Right kidney (tissue), 1 donor: Measurements from ENCODE around the gene VWA8.
"Not testable (repeated sequence)": the region's sequence is repeated elsewhere in the genome, so short reads cannot be mapped to it uniquely, and the experiment has no call there.

Source experiments
- DNase-seq: peaks from one replicate; pipeline ENCODE4 v3.0.0-alpha.2; 2016

Gene VWA8

GRCh38 chr13:41641429-41641828 lies 319.5 kb downstream of the VWA8 start:
- DNase-seq = no peak

GRCh38 chr13:41639955-41640780 lies 320.7 kb downstream of the VWA8 start:
- DNase-seq = peak; percentile 29

GRCh38 chr13:41639237-41639904 lies 321.5 kb downstream of the VWA8 start:
- DNase-seq = no peak

DNA sequence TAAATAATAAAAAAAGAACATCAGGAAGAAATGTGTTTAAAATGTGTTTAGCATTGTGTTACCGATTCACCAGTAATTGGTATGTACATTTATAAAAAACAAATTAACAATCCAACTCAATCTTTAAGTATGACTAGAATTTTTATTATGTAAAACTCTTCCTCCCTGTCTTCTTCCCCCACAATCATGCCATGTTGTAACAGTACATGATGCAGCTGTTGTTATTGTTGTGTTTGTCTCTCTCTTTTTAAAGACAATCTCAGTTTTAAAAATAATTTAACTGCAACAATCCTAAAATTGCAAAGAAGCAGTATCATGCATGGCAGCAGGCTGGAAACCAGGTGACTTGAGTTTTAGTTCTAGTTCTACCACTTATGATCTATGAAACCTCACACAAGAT lies 323.3 kb downstream of the VWA8 start:
- DNase-seq = no peak

- not testable (repeated sequence) for DNase-seq
Observed at GRCh38 chr13:41637032-41637431, 323.9 kb downstream of the VWA8 start.

GRCh38 chr13:41636590-41636989 lies 324.3 kb downstream of the VWA8 start:
- DNase-seq = not testable (repeated sequence)

DNA sequence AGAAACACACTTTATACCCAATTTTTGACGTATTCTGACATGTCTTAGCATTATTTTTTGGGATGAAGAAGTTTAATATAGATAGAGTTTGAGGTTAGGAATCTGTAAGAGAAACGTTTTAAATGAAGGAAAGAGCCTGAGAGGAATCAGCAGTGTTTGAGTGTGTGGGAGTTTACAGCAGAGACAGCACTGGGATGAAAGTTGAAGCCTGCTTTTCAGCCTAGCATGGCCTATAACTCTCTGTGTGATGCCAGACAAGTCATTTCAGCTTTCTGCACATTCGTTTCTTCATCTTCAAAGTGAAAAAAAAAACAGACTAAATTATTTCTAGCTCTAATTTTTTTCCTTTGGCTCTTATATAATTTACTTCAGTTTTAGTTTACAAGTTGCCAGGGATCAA lies 326.5 kb downstream of the VWA8 start:
- no peak for DNase-seq

GRCh38 chr13:41633776-41634175 lies 327.1 kb downstream of the VWA8 start:
- DNase-seq = no peak

GRCh38 chr13:41631296-41631965 lies 329.5 kb downstream of the VWA8 start:
- DNase-seq = no peak

- no peak for DNase-seq
Observed at GRCh38 chr13:41627425-41627824, 333.5 kb downstream of the VWA8 start.

DNA sequence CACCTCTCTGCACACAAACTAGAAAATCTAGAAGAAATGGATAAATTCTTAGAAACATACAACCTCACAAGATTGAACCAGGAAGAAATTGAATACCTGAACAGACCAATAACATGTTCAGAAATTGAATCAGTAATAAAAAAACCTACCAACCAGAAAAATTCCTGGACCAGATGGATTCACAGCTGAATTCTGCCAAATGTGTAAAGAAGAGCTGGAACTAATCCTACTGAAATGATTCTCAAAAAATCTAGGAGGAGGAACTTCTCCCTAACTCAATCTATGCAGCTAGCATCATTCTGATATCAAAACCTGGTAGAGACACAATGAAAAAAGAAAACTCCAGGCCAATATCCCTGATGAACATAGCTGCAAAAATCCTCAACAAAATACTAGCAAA lies 336.9 kb downstream of the VWA8 start:
- DNase-seq = no peak

- DNase-seq = no peak
Observed at GRCh38 chr13:41622432-41623429, 338.2 kb downstream of the VWA8 start.

DNA sequence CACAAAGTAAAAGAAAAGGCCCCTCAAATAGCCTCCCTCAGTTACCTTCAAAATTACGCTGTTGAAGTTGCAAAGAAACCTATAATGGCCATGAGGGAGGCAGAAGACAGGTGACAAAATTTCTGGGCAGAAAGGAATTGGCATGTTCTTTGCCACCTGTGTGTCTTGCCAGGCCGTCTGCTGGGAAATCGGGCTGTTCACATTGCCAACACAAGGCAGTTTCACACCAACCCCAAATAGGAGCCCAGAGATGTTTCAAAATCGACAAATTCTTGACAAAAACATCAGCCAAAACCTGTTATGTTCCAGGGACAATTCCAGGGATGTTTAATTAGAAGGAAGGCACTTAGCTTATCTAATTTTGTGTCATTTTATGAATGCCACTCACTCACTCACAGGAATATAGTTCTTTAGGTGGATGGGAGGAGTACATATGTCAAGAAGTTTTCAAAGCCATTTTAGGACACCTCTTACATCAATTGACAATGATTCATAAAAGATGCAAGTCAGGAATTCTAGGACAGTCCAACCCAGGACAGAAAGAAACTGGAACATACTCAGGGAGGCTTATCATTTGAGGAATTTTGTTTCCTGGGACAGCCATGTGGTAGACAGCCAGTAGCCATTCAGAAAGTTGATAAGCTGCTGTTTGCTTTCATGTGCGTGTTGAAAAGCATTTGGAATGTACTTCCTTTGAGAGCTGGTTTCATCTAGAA lies 339.0 kb downstream of the VWA8 start:
- no peak for DNase-seq

DNA sequence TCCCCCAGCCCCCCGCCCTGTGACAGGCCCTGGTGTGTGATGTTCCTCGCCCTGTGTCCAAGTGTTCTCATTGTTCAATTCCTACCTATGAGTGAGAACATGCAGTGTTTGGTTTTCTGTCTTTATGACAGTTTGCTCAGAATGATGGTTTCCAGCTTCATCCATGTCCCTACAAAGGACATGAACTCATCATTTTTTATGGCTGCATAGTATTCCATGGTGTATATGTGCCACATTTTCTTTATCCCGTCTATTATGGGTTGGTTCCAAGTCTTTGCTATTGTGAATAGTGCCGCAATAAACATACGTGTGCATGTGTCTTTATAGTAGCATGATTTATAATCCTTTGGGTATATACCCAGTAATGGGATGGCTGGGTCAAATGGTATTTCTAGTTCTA lies 343.3 kb downstream of the VWA8 start:
- not testable (repeated sequence) for DNase-seq

GRCh38 chr13:41616151-41616550 lies 344.8 kb downstream of the VWA8 start:
- no peak for DNase-seq

- no peak for DNase-seq
Observed at GRCh38 chr13:41615528-41615855, 345.4 kb downstream of the VWA8 start.

DNA sequence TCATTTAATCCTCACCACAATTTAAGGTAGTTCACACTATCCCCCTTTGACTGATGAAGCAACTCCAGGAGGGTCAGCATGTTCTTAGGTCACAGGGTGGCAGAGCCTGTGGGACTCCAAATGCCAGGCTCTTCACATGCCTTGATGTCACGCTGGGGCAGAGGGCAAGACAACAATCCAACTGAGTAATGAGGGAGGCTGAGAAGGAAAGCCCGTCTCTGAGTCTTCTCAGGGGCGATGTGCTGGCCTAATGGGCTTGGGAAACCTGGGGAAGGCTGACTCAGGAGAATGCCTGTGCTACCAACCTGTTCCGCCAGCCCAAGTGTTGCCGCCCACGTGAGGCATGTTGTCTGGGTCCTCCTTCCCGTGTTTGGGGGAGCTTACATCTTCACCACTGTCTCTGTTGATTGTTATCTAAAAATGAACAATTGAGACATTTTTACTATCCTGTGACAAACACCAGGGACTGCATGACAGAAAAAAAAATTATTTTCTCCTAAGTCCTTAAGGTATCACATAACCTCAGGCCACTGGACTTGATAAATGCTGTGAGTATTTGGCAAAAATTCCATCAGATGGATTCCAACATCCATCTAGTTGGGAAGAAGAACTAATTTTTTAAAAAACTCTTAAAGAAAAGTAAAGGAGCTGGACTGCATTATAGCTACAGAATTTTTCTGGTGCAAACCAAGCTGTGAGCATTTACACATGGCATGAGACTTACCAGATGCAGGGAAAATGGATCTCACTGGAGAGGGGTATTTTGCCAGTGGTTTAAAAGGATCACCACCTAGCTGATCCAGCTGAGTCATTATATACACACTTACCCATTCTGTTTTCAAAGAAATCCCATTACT lies 346.0 kb downstream of the VWA8 start:
- peak; percentile 27 for DNase-seq

GRCh38 chr13:41613984-41614661 lies 346.8 kb downstream of the VWA8 start:
- peak; percentile 42 for DNase-seq

DNA sequence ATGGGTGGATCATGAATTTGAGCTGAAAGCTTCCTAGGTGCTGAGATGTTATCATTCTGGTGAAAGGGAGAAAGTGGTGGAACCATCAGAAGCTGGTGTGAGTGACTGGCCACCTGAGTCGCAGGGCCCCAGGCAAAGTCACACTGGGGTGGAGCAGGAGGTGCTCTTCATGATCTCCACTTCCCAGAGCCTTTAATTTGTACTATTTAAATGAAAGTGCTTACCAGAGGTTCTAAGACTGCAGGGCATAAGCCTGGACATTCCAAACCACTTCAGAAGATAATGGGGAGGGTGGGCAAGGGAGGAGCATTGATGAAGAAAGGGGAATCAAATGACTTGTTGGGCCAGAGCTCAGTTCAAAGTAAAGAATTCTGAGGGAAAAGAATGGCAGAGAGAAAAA lies 347.4 kb downstream of the VWA8 start:
- no peak for DNase-seq

GRCh38 chr13:41611385-41611784 lies 349.5 kb downstream of the VWA8 start:
- no peak for DNase-seq
